SK-N-SH (cell line): ENCODE data around the gene PIGZ. TPM values are rescaled to one million over a fixed set of nuclear protein-coding genes. Genes with fewer than 3 reads are reported as not detected.

Experiments used
- CTCF ChIA-PET: fragments of 300-600, 350-600 bp; formaldehyde crosslinking; extraction: SDS; loops from one replicate; lab custom pipeline; 2021; lab: Yijun Ruan, JAX
- POLR2A ChIA-PET: fragments of 350-600 bp; sonication (Branson Sonifier 250); formaldehyde crosslinking; extraction: SDS; loops from one replicate; lab custom pipeline; 2020; ENCODE audit warnings: antibody characterized with exemption, inconsistent platforms; lab: Yijun Ruan, JAX
- DNase-seq: peaks from one replicate; pipeline ENCODE4 v3.0.0; 2012
- H2AFZ ChIP-seq: fragments of 200-600 bp; sonication (generic); 2 replicates; pipeline ENCODE4 v1.8.1; 2016; ENCODE audit warnings: antibody characterized with exemption, mild to moderate bottlenecking, low read depth
- H3F3A ChIP-seq: fragments of 200-600 bp; sonication (generic); replicated peaks from 2 replicates; pipeline ENCODE3; 2016; ENCODE audit warnings: antibody characterized with exemption, mild to moderate bottlenecking; ENCODE audit not compliant: insufficient read depth
- H3K27ac ChIP-seq, 2 experiments: fragments of 200-500 bp in 1 of 2; fragments of 200-600 bp in 1 of 2; sonication (Bioruptor generic) in 1 of 2; sonication (generic), shearing (Covaris generic) in 1 of 2; 2 replicates each; pipeline versions ENCODE4 v1.5.1 to v1.6.1; 2014 to 2016; ENCODE audit warnings: low read depth in 2 of 2, inconsistent platforms in 1 of 2, low read length in 1 of 2, mild to moderate bottlenecking in 1 of 2, mixed read lengths in 1 of 2
- H3K27me3 ChIP-seq: fragments of 200-600 bp; sonication (generic), shearing (Covaris generic); 2 replicates; pipeline ENCODE4 v1.6.1; 2016; ENCODE audit warnings: mixed run types; ENCODE audit not compliant: insufficient read depth
- H3K36me3 ChIP-seq, 2 experiments: fragments of 200-500 bp in 1 of 2; fragments of 200-600 bp in 1 of 2; sonication (Bioruptor generic) in 1 of 2; sonication (generic) in 1 of 2; replicated peaks in 1 of 2; 2 replicates each; pipeline versions ENCODE3 to v1.5.1; 2014 to 2016; ENCODE audit warnings: low read length in 1 of 2, mild to moderate bottlenecking in 1 of 2; ENCODE audit not compliant: insufficient read depth in 2 of 2, control insufficient read depth in 1 of 2
- H3K4me1 ChIP-seq, 2 experiments: fragments of 200-500 bp in 1 of 2; fragments of 200-600 bp in 1 of 2; sonication (Bioruptor generic) in 1 of 2; sonication (generic), shearing (Covaris generic) in 1 of 2; 2 replicates each; pipeline versions ENCODE4 v1.5.1 to v1.6.1; 2014 to 2016; ENCODE audit warnings: low read depth in 1 of 2, low read length in 1 of 2, mixed run types in 1 of 2; ENCODE audit not compliant: insufficient read depth in 2 of 2, control insufficient read depth in 1 of 2
- H3K4me2 ChIP-seq: fragments of 200-600 bp; sonication (generic), shearing (Covaris generic); 2 replicates; pipeline ENCODE4 v1.6.1; 2017; ENCODE audit warnings: mixed run types
- H3K4me3 ChIP-seq, 2 experiments: fragments of 200-500 bp in 1 of 2; fragments of 200-600 bp in 1 of 2; sonication (Bioruptor generic) in 1 of 2; sonication (generic), shearing (Covaris generic) in 1 of 2; 2 replicates each; pipeline versions ENCODE4 v1.5.1 to v1.8.1; 2014 to 2016; ENCODE audit warnings: low read depth in 2 of 2, inconsistent platforms in 1 of 2, low read length in 1 of 2, mild to moderate bottlenecking in 1 of 2, mixed read lengths in 1 of 2, moderate library complexity in 1 of 2
- H3K79me2 ChIP-seq: fragments of 200-600 bp; sonication (generic); 2 replicates; pipeline ENCODE4 v1.8.1; 2017; ENCODE audit warnings: mild to moderate bottlenecking; ENCODE audit not compliant: insufficient read depth
- H3K9ac ChIP-seq: fragments of 200-600 bp; sonication (generic); 2 replicates; pipeline ENCODE4 v1.6.1; 2017; ENCODE audit warnings: mixed run types
- H3K9me2 ChIP-seq: fragments of 200-600 bp; sonication (generic); 2 replicates; pipeline ENCODE4 v1.6.1; 2017; ENCODE audit warnings: mixed run types
- H3K9me3 ChIP-seq: fragments of 200-600 bp; sonication (generic); 2 replicates; pipeline ENCODE4 v1.6.1; 2017; ENCODE audit warnings: mixed run types, mild to moderate bottlenecking, moderate library complexity
- H4K20me1 ChIP-seq: fragments of 200-600 bp; sonication (generic); 2 replicates; pipeline ENCODE4 v1.6.1; 2017; ENCODE audit warnings: mild to moderate bottlenecking, mixed run types; ENCODE audit not compliant: insufficient read depth
- CHD2 ChIP-seq: fragments of 150-350 bp; IDR thresholded peaks from 2 replicates; pipeline ENCODE4 v1.6.1; 2018; ENCODE audit warnings: low read length; ENCODE audit not compliant: partially characterized antibody
- CTCF ChIP-seq: fragments of 200-600 bp; sonication (generic); IDR thresholded peaks from 2 replicates; pipeline ENCODE4 v1.6.1; 2017; ENCODE audit warnings: antibody characterized with exemption, mild to moderate bottlenecking, moderate library complexity
- EP300 ChIP-seq, 2 experiments: IDR thresholded peaks; 2 replicates each; pipeline versions ENCODE4 v1.4.0 to v1.6.1; 2012; ENCODE audit warnings: borderline replicate concordance in 1 of 2, low read depth in 1 of 2, low read length in 1 of 2
- EZH2phosphoT487 ChIP-seq: fragments of 200-600 bp; sonication (generic); IDR thresholded peaks from 2 replicates; pipeline ENCODE4 v1.6.1; 2017; ENCODE audit warnings: low read depth, mixed run types, mild to moderate bottlenecking, antibody characterized with exemption, moderate library complexity, borderline replicate concordance
- FOSL2 ChIP-seq: IDR thresholded peaks from 2 replicates; pipeline ENCODE4 v1.4.0; 2012; ENCODE audit warnings: low read depth, mild to moderate bottlenecking, moderate library complexity, borderline replicate concordance
- FOXM1 ChIP-seq: IDR thresholded peaks from 2 replicates; pipeline ENCODE4 v1.4.0; 2012; ENCODE audit warnings: low read depth, mild to moderate bottlenecking
- GABPA ChIP-seq: IDR thresholded peaks from 2 replicates; pipeline ENCODE4 v1.4.0; 2012; ENCODE audit warnings: low read depth, mild to moderate bottlenecking
- GATA2 ChIP-seq: sonication (generic); formaldehyde crosslinking; IDR thresholded peaks from 2 replicates; pipeline ENCODE4 v1.5.0; 2020; ENCODE audit warnings: mild to moderate bottlenecking, missing genetic modification reagents
- IRF3 ChIP-seq: fragments of 150-350 bp; IDR thresholded peaks from 2 replicates; pipeline ENCODE4 v1.6.1; 2016; ENCODE audit warnings: mild to moderate bottlenecking, low read depth, low read length
- MEF2A ChIP-seq: IDR thresholded peaks from 2 replicates; pipeline ENCODE4 v1.4.0; 2012; ENCODE audit warnings: low read depth, borderline replicate concordance
- MXI1 ChIP-seq: IDR thresholded peaks from 2 replicates; pipeline ENCODE4 v1.6.1; 2012; ENCODE audit warnings: mild to moderate bottlenecking, low read depth, low read length, improper control_type of control experiment
- PBX3 ChIP-seq: IDR thresholded peaks from 2 replicates; pipeline ENCODE4; 2012
- RCOR1 ChIP-seq: fragments of 150-350 bp; IDR thresholded peaks from 2 replicates; pipeline ENCODE4 v1.6.1; 2017; ENCODE audit warnings: antibody characterized with exemption, low read length
- REST ChIP-seq: IDR thresholded peaks from 2 replicates; pipeline ENCODE4 v1.6.1; 2012; ENCODE audit warnings: mild to moderate bottlenecking, low read depth, low read length, moderate library complexity
- SMC3 ChIP-seq: IDR thresholded peaks from 2 replicates; pipeline ENCODE4 v1.6.1; 2012; ENCODE audit warnings: low read depth, low read length, improper control_type of control experiment
- TCF12 ChIP-seq: IDR thresholded peaks from 2 replicates; pipeline ENCODE4 v1.4.0; 2012
- USF2 ChIP-seq: fragments of 150-350 bp; IDR thresholded peaks from 2 replicates; pipeline ENCODE4 v1.6.1; 2017; ENCODE audit warnings: antibody characterized with exemption, low read length, low read depth, borderline replicate concordance
- ZBTB33 ChIP-seq: IDR thresholded peaks from 2 replicates; pipeline ENCODE4 v1.4.0; 2012; ENCODE audit warnings: low read depth, borderline replicate concordance
- WGBS: methylation state at CpG from one replicate; pipeline ENCODE4 v1.1.6; 2017; ENCODE audit warnings: low lambda C conversion rate; 5-methylcytosine and 5-hydroxymethylcytosine counted together
- polyA plus RNA-seq, 3 experiments: library from polyadenylated mRNA; depleted of rRNA; stranded (reverse); fragments of >200 nt; gene quantifications; 2 replicates each; pipeline ENCODE4 v1.2.3, GENCODE V29; 2012

PIGZ gene
- polyA plus RNA-seq, 1 of the 3 experiments (the other 2 are of a cell fraction), result 5.0 TPM

- H3K9ac ChIP-seq, result no peak overlapping the region
- H3K4me2 ChIP-seq, result no peak overlapping the region
- H3K27ac ChIP-seq, result no peak overlapping the region
- peaks cover 0 to 11% of the 10 kb centered on the region in 2 experiments; a peak in 1 of 4 replicates for H3K4me1 ChIP-seq
- H3K79me2 ChIP-seq, result no peaks in the 10 kb centered on the region
- POLR2A ChIA-PET, result interaction anchor here (0.6 kb wide), 1 partner anchor 427 kb away, joined by 3 read pairs; no protein-coding TSS in a partner anchor
- H3K4me3 ChIP-seq, result no peak overlapping the region
- H3K9me2 ChIP-seq, result no peaks in the 10 kb centered on the region
- DNase-seq, result no peak
- no peaks in the 10 kb centered on the region; the same call in 1 of the 2 replicates for H3K27me3 ChIP-seq
- H3F3A ChIP-seq, result no peaks in the 10 kb centered on the region
- no peak overlapping the region for H2AFZ ChIP-seq
- WGBS, result 87% methylated on average over 13 of the region's 28 CpGs
- H4K20me1 ChIP-seq, result no peaks in the 10 kb centered on the region
- H3K9me3 ChIP-seq, result no peaks in the 10 kb centered on the region
- no peaks in the 10 kb centered on the region for H3K36me3 ChIP-seq
- CTCF ChIA-PET, result interaction anchor here (0.9 to 4.7 kb wide), 6 partner anchors 11 to 196 kb away, joined by 3 to 26 read pairs (median 14); partner anchors contain the start of gene MELTF
- TF ChIP-seq FOXM1, result no peak
- no peak for TF ChIP-seq IRF3
- TF ChIP-seq CTCF, result no peak
- no peak for TF ChIP-seq ZBTB33
- TF ChIP-seq MXI1, result no peak
- TF ChIP-seq RCOR1, result no peak
- no peak for TF ChIP-seq EZH2phosphoT487
- TF ChIP-seq TCF12, result no peak
- TF ChIP-seq CHD2, result no peak
- no peak for TF ChIP-seq MEF2A
- no peak for TF ChIP-seq PBX3
- no peak for TF ChIP-seq REST
- TF ChIP-seq GATA2 (CRISPR knock-in tag), result no peak
- no peak for TF ChIP-seq USF2
- TF ChIP-seq EP300 (IDR thresholded peaks at IDR 0.05; ENCODE audit: borderline replicate concordance in 1 of 2, low read depth in 1 of 2, low read length in 1 of 2), result no peak
- TF ChIP-seq FOSL2, result no peak
- TF ChIP-seq SMC3, result no peak
- no peak for TF ChIP-seq GABPA
These were observed 23.2 kb upstream of the PIGZ start for GRCh38 chr3:196991581-196992460.
